Small intestine (tissue), 7 donors: ENCODE data around the gene SEMA3C. TPM values are rescaled to one million over a fixed set of nuclear protein-coding genes. Genes with fewer than 3 reads are reported as not detected.
A peak's percentile ranks its signal among the peaks of the same experiment; 100 is the strongest.

ENCODE experiments used
- DNase-seq, 2 donors: peaks; one replicate each; pipeline versions ENCODE4 v3.0.0 to v3.0.0-alpha.2; 2013
- FAIRE-seq: peaks from 2 replicates; lab custom pipeline; 2012; peaks lifted over from hg19 to GRCh38; lab: Jason Lieb, UNC
- H3K27ac ChIP-seq, 3 donors: one replicate each; pipeline ENCODE4 v1.5.1; 2013; ENCODE audit warnings: low read length in 2 of 3, mild to moderate bottlenecking in 2 of 3, control low read depth in 1 of 3, inconsistent platforms in 1 of 3, low read depth in 1 of 3, moderate library complexity in 1 of 3
- H3K27me3 ChIP-seq, 3 donors: one replicate each; pipeline ENCODE4 v1.6.1; 2013; ENCODE audit warnings: low read length in 3 of 3, inconsistent platforms in 1 of 3; ENCODE audit not compliant: control insufficient read depth in 3 of 3, insufficient read depth in 3 of 3
- H3K36me3 ChIP-seq, 3 donors: one replicate each; pipeline ENCODE4 v1.6.1; 2013; ENCODE audit warnings: low read length in 3 of 3, inconsistent platforms in 1 of 3, low read depth in 1 of 3, mild to moderate bottlenecking in 1 of 3, moderate library complexity in 1 of 3; ENCODE audit not compliant: control insufficient read depth in 3 of 3, insufficient read depth in 2 of 3
- H3K4me1 ChIP-seq, 3 donors: one replicate each; pipeline ENCODE4 v1.6.1; 2013; ENCODE audit warnings: low read length in 2 of 3, inconsistent platforms in 1 of 3, low read depth in 1 of 3, mild to moderate bottlenecking in 1 of 3, moderate library complexity in 1 of 3; ENCODE audit not compliant: control insufficient read depth in 3 of 3, insufficient read depth in 2 of 3
- H3K4me3 ChIP-seq, 3 donors: one replicate each; pipeline ENCODE4 v1.5.1; 2013; ENCODE audit warnings: low read length in 3 of 3, control low read depth in 1 of 3, inconsistent platforms in 1 of 3, low read depth in 1 of 3, mild to moderate bottlenecking in 1 of 3, moderate library complexity in 1 of 3
- H3K9me3 ChIP-seq, 2 donors: one replicate each; pipeline ENCODE4 v1.6.1; 2013; ENCODE audit warnings: low read depth in 1 of 2, low read length in 1 of 2; ENCODE audit not compliant: control insufficient read depth in 2 of 2, insufficient read depth in 1 of 2
- WGBS, 3 donors: extraction: QIAGEN DNeasy Blood & Tissue Kit; methylation state at CpG; one replicate each; pipeline ENCODE4 v1.1.7; 2013; 5-methylcytosine and 5-hydroxymethylcytosine counted together
- polyA plus RNA-seq, 4 donors: library from polyadenylated mRNA; stranded (reverse) in 3 of 4; unstranded in 1 of 4; fragments of 200-250 nt in 3 of 4; fragments of 120-200 nt in 1 of 4; gene quantifications; one replicate each; pipeline versions ENCODE4 v1.2.1 to v1.2.3, GENCODE V29; 2013
- donor health status: healthy with polysubstance abuse.
- donor health status: control.
- donor health status: control.
- donor health status: Bipolar disorder and iron deficiency.
- donor health status: healthy.

The SEMA3C gene
- polyA plus RNA-seq, 4 donors = 1.4 to 70.8 (median 7.6) TPM

- H3K27me3 ChIP-seq = no peaks in the 10 kb centered on the region
- 55 to 58% (median 57%) methylated on average over 3 of the region's 3 CpGs for WGBS, 3 donors
- FAIRE-seq (no peak), DNase-seq (peak; percentile 44 to 55)
- H3K36me3 ChIP-seq = no peaks in the 10 kb centered on the region
- no peak overlapping the region for H3K4me3 ChIP-seq
- peaks cover 2 to 19% (median 4%) of the 10 kb centered on the region in 3 donors for H3K4me1 ChIP-seq
- no peaks in the 10 kb centered on the region for H3K9me3 ChIP-seq
- H3K27ac ChIP-seq = peak overlapping the region in 2 of 3 donors; percentile 48 to 51
Measured at GRCh38 chr7:80721883-80722615, 196.8 kb downstream of the SEMA3C start.

- H3K27me3 ChIP-seq = no peaks in the 10 kb centered on the region
- no peak for FAIRE-seq
- H3K9me3 ChIP-seq = no peaks in the 10 kb centered on the region
- WGBS, 3 donors = 89 to 99% (median 96%) methylated on average over 3 of the region's 3 CpGs
- H3K4me1 ChIP-seq = peaks cover 0 to 19% (median 4%) of the 10 kb centered on the region in 3 donors
- no peak for DNase-seq
- H3K36me3 ChIP-seq = no peaks in the 10 kb centered on the region
- H3K27ac ChIP-seq = no peak overlapping the region
- no peak overlapping the region for H3K4me3 ChIP-seq
Measured at GRCh38 chr7:80720146-80720545, 198.7 kb downstream of the SEMA3C start.

- no peak for DNase-seq
- FAIRE-seq = no peak
- 79 to 90% (median 87%) methylated on average over 3 of the region's 3 CpGs for WGBS, 3 donors
Measured at GRCh38 chr7:80719261-80719660, 199.6 kb downstream of the SEMA3C start.

GRCh38 chr7:80711531-80711930 lies 207.3 kb downstream of the SEMA3C start:
- Histone ChIP-seq H3K4me1 (no peaks in the 10 kb centered on the region), H3K9me3 (no peaks in the 10 kb centered on the region), H3K4me3 (no peak overlapping the region), H3K27ac (no peak overlapping the region), H3K27me3 (no peaks in the 10 kb centered on the region), H3K36me3 (no peaks in the 10 kb centered on the region)
- DNase-seq (no peak), FAIRE-seq (no peak)
- WGBS, 3 donors = 73 to 87% (median 81%) methylated on average over 2 of the region's 2 CpGs

More at GRCh38 chr7:80719261-80719660, 199.6 kb downstream of the SEMA3C start:
- no peak overlapping the region for H3K27ac ChIP-seq
- H3K4me3 ChIP-seq = no peak overlapping the region
- no peaks in the 10 kb centered on the region for H3K36me3 ChIP-seq
- no peaks in the 10 kb centered on the region for H3K27me3 ChIP-seq
- H3K4me1 ChIP-seq = peaks cover 0 to 15% (median 4%) of the 10 kb centered on the region in 3 donors
- no peaks in the 10 kb centered on the region for H3K9me3 ChIP-seq

- H3K4me3 ChIP-seq = no peak overlapping the region
- 66 to 82% (median 76%) methylated on average over 2 of the region's 2 CpGs for WGBS, 3 donors
- FAIRE-seq (no peak), DNase-seq (no peak)
- no peaks in the 10 kb centered on the region for H3K27me3 ChIP-seq
- peaks cover 0 to 5% (median 0%) of the 10 kb centered on the region in 3 donors for H3K4me1 ChIP-seq
- no peaks in the 10 kb centered on the region for H3K9me3 ChIP-seq
- H3K36me3 ChIP-seq = no peaks in the 10 kb centered on the region
- no peak overlapping the region for H3K27ac ChIP-seq
Measured at GRCh38 chr7:80708123-80708522, 210.7 kb downstream of the SEMA3C start.

- no peak overlapping the region for H3K27ac ChIP-seq
- H3K36me3 ChIP-seq = no peaks in the 10 kb centered on the region
- FAIRE-seq = no peak
- no peak overlapping the region for H3K4me3 ChIP-seq
- peaks cover 0 to 5% (median 0%) of the 10 kb centered on the region in 3 donors for H3K4me1 ChIP-seq
- 84 to 95% (median 85%) methylated on average over 1 of the region's 1 CpG for WGBS, 3 donors
- no peaks in the 10 kb centered on the region for H3K9me3 ChIP-seq
- DNase-seq = no peak
- no peaks in the 10 kb centered on the region for H3K27me3 ChIP-seq
Measured at GRCh38 chr7:80707318-80707717, 211.5 kb downstream of the SEMA3C start.

- FAIRE-seq (no peak), DNase-seq (peak; percentile 17 to 19)
- Histone ChIP-seq H3K4me1 (peaks cover 0 to 5% (median 0%) of the 10 kb centered on the region in 3 donors), H3K27ac (no peak overlapping the region), H3K27me3 (no peaks in the 10 kb centered on the region), H3K4me3 (no peak overlapping the region), H3K9me3 (no peaks in the 10 kb centered on the region), H3K36me3 (no peaks in the 10 kb centered on the region)
- WGBS, 3 donors = 22 to 59% (median 38%) methylated on average over 2 of the region's 2 CpGs
Measured at GRCh38 chr7:80705130-80705781, 213.6 kb downstream of the SEMA3C start.

- Histone ChIP-seq H3K36me3 (no peaks in the 10 kb centered on the region), H3K4me3 (no peak overlapping the region), H3K4me1 (peaks cover 0 to 9% (median 0%) of the 10 kb centered on the region in 3 donors), H3K9me3 (no peaks in the 10 kb centered on the region), H3K27me3 (no peaks in the 10 kb centered on the region), H3K27ac (no peak overlapping the region)
- DNase-seq = no peak
- FAIRE-seq = no peak
- WGBS, 3 donors = 78 to 90% (median 85%) methylated on average over 1 of the region's 1 CpG
Measured at GRCh38 chr7:80703272-80703671, 215.6 kb downstream of the SEMA3C start.
